ENCODE measurements around the gene TMEM182.

The TMEM182 gene

GRCh38 chr2:102801858-102802699 is 40.2 kb downstream of the TMEM182 start:
- H3K27ac Mint-ChIP-seq = no peak overlapping the region
- H3K4me3 Mint-ChIP-seq = no peak overlapping the region
- H3K36me3 Mint-ChIP-seq (ENCODE audit: low read depth) = peaks cover 25% of the 10 kb centered on the region
- intact Hi-C loops (cut with micrococcal nuclease) = no loop called here
- H3K9me3 Mint-ChIP-seq = peaks cover 55% of the 10 kb centered on the region
- peaks cover 6% of the 10 kb centered on the region for H3K4me1 Mint-ChIP-seq (ENCODE audit: low read depth)
- H3K27me3 Mint-ChIP-seq = no peaks in the 10 kb centered on the region

- Mint-ChIP-seq H3K27me3 (no peaks in the 10 kb centered on the region), H3K9me3 (peaks cover 45% of the 10 kb centered on the region), H3K4me3 (no peak overlapping the region), H3K27ac (no peak overlapping the region), H3K4me1 (ENCODE audit: low read depth) (peaks cover 6% of the 10 kb centered on the region), H3K36me3 (ENCODE audit: low read depth) (peaks cover 25% of the 10 kb centered on the region)
- intact Hi-C loops (cut with micrococcal nuclease) = no loop called here
These were observed 41.4 kb downstream of the TMEM182 start for GRCh38 chr2:102803041-102803896.

GRCh38 chr2:102803897-102804217 is 42.0 kb downstream of the TMEM182 start:
- Mint-ChIP-seq H3K4me3 (no peak overlapping the region), H3K4me1 (ENCODE audit: low read depth) (peaks cover 6% of the 10 kb centered on the region), H3K36me3 (ENCODE audit: low read depth) (peaks cover 25% of the 10 kb centered on the region), H3K27ac (no peak overlapping the region), H3K9me3 (peaks cover 45% of the 10 kb centered on the region), H3K27me3 (no peaks in the 10 kb centered on the region)
- intact Hi-C loops (cut with micrococcal nuclease) = no loop called here

- peaks cover 7% of the 10 kb centered on the region for H3K36me3 Mint-ChIP-seq (ENCODE audit: low read depth)
- no peak overlapping the region for H3K27ac Mint-ChIP-seq
- peaks cover 6% of the 10 kb centered on the region for H3K4me1 Mint-ChIP-seq (ENCODE audit: low read depth)
- no peak overlapping the region for H3K4me3 Mint-ChIP-seq
- no peaks in the 10 kb centered on the region for H3K27me3 Mint-ChIP-seq
- intact Hi-C loops (cut with micrococcal nuclease) = loop anchor here (1.0 kb wide), 1 partner anchor 53 kb away; no protein-coding TSS in a partner anchor
- peaks cover 22% of the 10 kb centered on the region for H3K9me3 Mint-ChIP-seq
These were observed 44.5 kb downstream of the TMEM182 start for GRCh38 chr2:102806250-102806837.

- no peaks in the 10 kb centered on the region for H3K9me3 Mint-ChIP-seq
- no peak overlapping the region for H3K4me3 Mint-ChIP-seq
- no peak overlapping the region for H3K27ac Mint-ChIP-seq
- no peaks in the 10 kb centered on the region for H3K4me1 Mint-ChIP-seq (ENCODE audit: low read depth)
- H3K27me3 Mint-ChIP-seq = no peaks in the 10 kb centered on the region
- intact Hi-C loops (cut with micrococcal nuclease) = no loop called here
- no peaks in the 10 kb centered on the region for H3K36me3 Mint-ChIP-seq (ENCODE audit: low read depth)
These were observed 47.7 kb downstream of the TMEM182 start for GRCh38 chr2:102809291-102810189.

GRCh38 chr2:102815285-102815684 is 53.5 kb downstream of the TMEM182 start:
- intact Hi-C loops (cut with micrococcal nuclease) = no loop called here
- H3K27me3 Mint-ChIP-seq = no peaks in the 10 kb centered on the region
- H3K36me3 Mint-ChIP-seq (ENCODE audit: low read depth) = no peaks in the 10 kb centered on the region
- H3K27ac Mint-ChIP-seq = no peak overlapping the region
- no peak overlapping the region for H3K4me3 Mint-ChIP-seq
- no peaks in the 10 kb centered on the region for H3K9me3 Mint-ChIP-seq
- H3K4me1 Mint-ChIP-seq (ENCODE audit: low read depth) = no peaks in the 10 kb centered on the region

GRCh38 chr2:102826904-102827303 is 65.1 kb downstream of the TMEM182 start:
- intact Hi-C loops (cut with micrococcal nuclease) = no loop called here
- no peak overlapping the region for H3K4me3 Mint-ChIP-seq
- no peaks in the 10 kb centered on the region for H3K9me3 Mint-ChIP-seq
- no peaks in the 10 kb centered on the region for H3K27me3 Mint-ChIP-seq
- no peaks in the 10 kb centered on the region for H3K36me3 Mint-ChIP-seq (ENCODE audit: low read depth)
- H3K4me1 Mint-ChIP-seq (ENCODE audit: low read depth) = no peaks in the 10 kb centered on the region
- no peak overlapping the region for H3K27ac Mint-ChIP-seq

GRCh38 chr2:102832789-102833188 is 71.0 kb downstream of the TMEM182 start:
- no peaks in the 10 kb centered on the region for H3K9me3 Mint-ChIP-seq
- intact Hi-C loops (cut with micrococcal nuclease) = no loop called here
- H3K27ac Mint-ChIP-seq = no peak overlapping the region
- H3K4me3 Mint-ChIP-seq = no peak overlapping the region
- H3K27me3 Mint-ChIP-seq = no peaks in the 10 kb centered on the region
- no peaks in the 10 kb centered on the region for H3K36me3 Mint-ChIP-seq (ENCODE audit: low read depth)
- no peaks in the 10 kb centered on the region for H3K4me1 Mint-ChIP-seq (ENCODE audit: low read depth)

GRCh38 chr2:102834523-102835273 is 72.9 kb downstream of the TMEM182 start:
- Mint-ChIP-seq H3K36me3 (ENCODE audit: low read depth) (no peaks in the 10 kb centered on the region), H3K4me3 (no peak overlapping the region), H3K9me3 (no peaks in the 10 kb centered on the region), H3K27ac (no peak overlapping the region), H3K27me3 (no peaks in the 10 kb centered on the region), H3K4me1 (ENCODE audit: low read depth) (peaks cover 9% of the 10 kb centered on the region)
- intact Hi-C loops (cut with micrococcal nuclease) = no loop called here

- Mint-ChIP-seq H3K4me1 (ENCODE audit: low read depth) (peaks cover 9% of the 10 kb centered on the region), H3K36me3 (ENCODE audit: low read depth) (no peaks in the 10 kb centered on the region), H3K27me3 (peaks cover 3% of the 10 kb centered on the region), H3K27ac (no peak overlapping the region), H3K4me3 (no peak overlapping the region), H3K9me3 (no peaks in the 10 kb centered on the region)
- intact Hi-C loops (cut with micrococcal nuclease) = no loop called here
These were observed 75.9 kb downstream of the TMEM182 start for GRCh38 chr2:102837626-102838198.

GRCh38 chr2:102839668-102840388 is 78.0 kb downstream of the TMEM182 start:
- no peaks in the 10 kb centered on the region for H3K36me3 Mint-ChIP-seq (ENCODE audit: low read depth)
- peaks cover 9% of the 10 kb centered on the region for H3K4me1 Mint-ChIP-seq (ENCODE audit: low read depth)
- H3K9me3 Mint-ChIP-seq = no peaks in the 10 kb centered on the region
- no peak overlapping the region for H3K4me3 Mint-ChIP-seq
- no peak overlapping the region for H3K27ac Mint-ChIP-seq
- peaks cover 3% of the 10 kb centered on the region for H3K27me3 Mint-ChIP-seq
- intact Hi-C loops (cut with micrococcal nuclease) = loop anchor here (10.0 kb wide), 1 partner anchor 325 kb away; no protein-coding TSS in a partner anchor

All from dendritic cell treated with granulocyte-macrophage colony-stimulating factor and Interleukin-4, amounts not matched to agents 40 ng/mL and 50 ng/mL, for 4 days (primary cell).